HepG2 (cell line): ENCODE results near the gene SPIRE1. TPM values are rescaled to one million over a fixed set of nuclear protein-coding genes. Genes with fewer than 3 reads are reported as not detected.

Experiments
- ATAC-seq: fragments of 200-7000 bp; cut with Tn5 transposase; 3 replicates; pipeline ENCODE4 v1.9.1; 2020; ENCODE audit warnings: mild to moderate bottlenecking, moderate library complexity
- BruUV-seq: library from RNA; stranded (reverse); fragments of 400-500 nt; replicated peaks from 2 replicates; lab custom pipeline; 2021; lab: Mats Ljungman, UMichigan
- CTCF ChIA-PET: fragments of 300-600 bp; formaldehyde crosslinking; extraction: SDS; loops from one replicate; lab custom pipeline; 2021; ENCODE audit warnings: low total read pairs, inconsistent platforms, low intra/inter-chr PET ratio; lab: Yijun Ruan, JAX
- POLR2A ChIA-PET: fragments of 350-600 bp; sonication (Branson Sonifier 250); formaldehyde crosslinking; loops from one replicate; lab custom pipeline; 2020; ENCODE audit warnings: antibody characterized with exemption, inconsistent platforms; lab: Yijun Ruan, JAX
- DNase-seq: peaks from one replicate; pipeline ENCODE4 v3.0.0-alpha.2; 2015; ENCODE audit warnings: low spot score
- FAIRE-seq: peaks from 3 replicates; lab custom pipeline; 2011; peaks lifted over from hg19 to GRCh38; lab: Jason Lieb, UNC
- H2AFZ ChIP-seq: one replicate; pipeline ENCODE4 v1.6.1; 2011; ENCODE audit warnings: low read length, inconsistent platforms
- H3K27ac ChIP-seq: fragments of 300-600 bp; 3 replicates; pipeline ENCODE4 v1.8.0; 2011; ENCODE audit warnings: mixed run types, mild to moderate bottlenecking, mixed read lengths, low read length, inconsistent platforms; ENCODE audit not compliant: insufficient read depth; ENCODE audit errors: extremely low read length
- H3K27me3 ChIP-seq, 2 experiments: fragments of 200-600 bp in 1 of 2; 2 replicates in 1 of 2; 3 replicates in 1 of 2; pipeline versions ENCODE4 v1.6.0 to v1.8.0; 2011; ENCODE audit warnings: low read length in 2 of 2, mild to moderate bottlenecking in 2 of 2, moderate library complexity in 2 of 2, inconsistent platforms in 1 of 2; ENCODE audit not compliant: insufficient read depth in 2 of 2, control insufficient read depth in 1 of 2
- H3K36me3 ChIP-seq, 2 experiments: fragments of 200-600 bp in 1 of 2; replicated peaks in 1 of 2; 2 replicates in 1 of 2; 3 replicates in 1 of 2; pipeline versions ENCODE4 v1.5.1 to v1.8.0; 2011; ENCODE audit warnings: low read length in 2 of 2, inconsistent platforms in 1 of 2; ENCODE audit not compliant: insufficient read depth in 2 of 2, control insufficient read depth in 1 of 2
- H3K4me1 ChIP-seq: 2 replicates; pipeline ENCODE4 v1.5.1; 2012; ENCODE audit warnings: low read length, inconsistent platforms; ENCODE audit not compliant: insufficient read depth
- H3K4me2 ChIP-seq: 2 replicates; pipeline ENCODE4 v1.6.0; 2011; ENCODE audit warnings: low read depth, low read length, inconsistent platforms
- H3K4me3 ChIP-seq, 3 experiments: fragments of 200-600 bp in 1 of 3; sonication (generic), shearing (Covaris generic) in 1 of 3; replicated peaks in 1 of 3; 2 replicates each; pipeline ENCODE4 v1.5.1; 2011 to 2016; ENCODE audit warnings: low read length in 3 of 3, inconsistent platforms in 2 of 3, low read depth in 2 of 3, mild to moderate bottlenecking in 2 of 3, control low read depth in 1 of 3, mixed read lengths in 1 of 3; ENCODE audit not compliant: insufficient read depth in 1 of 3
- H3K79me2 ChIP-seq: one replicate; pipeline ENCODE4 v1.6.1; 2011; ENCODE audit warnings: low read length, inconsistent platforms; ENCODE audit not compliant: insufficient read depth
- H3K9ac ChIP-seq: 2 replicates; pipeline ENCODE4 v1.6.0; 2011; ENCODE audit warnings: mild to moderate bottlenecking, low read depth, low read length, inconsistent platforms; ENCODE audit not compliant: insufficient read depth
- H3K9me3 ChIP-seq: 2 replicates; pipeline ENCODE4 v1.5.1; 2012; ENCODE audit warnings: mild to moderate bottlenecking, low read length
- H4K20me1 ChIP-seq: 2 replicates; pipeline ENCODE4 v1.6.0; 2011; ENCODE audit warnings: inconsistent platforms, mild to moderate bottlenecking, low read length, moderate library complexity; ENCODE audit not compliant: insufficient read depth
- BHLHE40 ChIP-seq: IDR thresholded peaks from 2 replicates; pipeline ENCODE4 v1.6.1; 2011; ENCODE audit warnings: low read length, improper control_type of control experiment
- CEBPB ChIP-seq: IDR thresholded peaks from 2 replicates; pipeline ENCODE4 v1.6.1; 2011; ENCODE audit warnings: low read depth, low read length, improper control_type of control experiment, borderline replicate concordance
- CEBPG ChIP-seq: IDR thresholded peaks from 2 replicates; pipeline ENCODE4 v1.6.1; 2016
- NFE2L1 ChIP-seq: sonication (generic); formaldehyde crosslinking; IDR thresholded peaks from 2 replicates; pipeline ENCODE4 v1.4.0; 2020; ENCODE audit warnings: missing genetic modification reagents, mild to moderate bottlenecking, borderline replicate concordance
- NFE2L2 ChIP-seq: fragments of 150-350 bp; IDR thresholded peaks from 2 replicates; pipeline ENCODE4 v1.6.1; 2014; ENCODE audit warnings: low read length
- SOX13 ChIP-seq, 3 experiments: fragments of 450-650 bp in 1 of 3; sonication (generic) in 1 of 3; formaldehyde crosslinking in 1 of 3; IDR thresholded peaks in 2 of 3; conservative IDR thresholded peaks in 1 of 3; 2 replicates each; pipeline versions ENCODE4 v1.5.0 to v1.6.1; 2016 to 2020; ENCODE audit warnings: antibody characterized with exemption in 1 of 3, mild to moderate bottlenecking in 1 of 3, missing compliant biosample characterization in 1 of 3, missing genetic modification reagents in 1 of 3, moderate library complexity in 1 of 3
- TAF15 ChIP-seq: fragments of 200-400 bp; formaldehyde crosslinking; IDR thresholded peaks from one replicate; pipeline ENCODE4 v1.6.1; 2018; ENCODE audit warnings: mild to moderate bottlenecking, low read depth, low read length; ENCODE audit not compliant: poor library complexity, severe bottlenecking
- TBX3 ChIP-seq: fragments of 450-650 bp; IDR thresholded peaks from 2 replicates; pipeline ENCODE4 v1.6.1; 2017; ENCODE audit warnings: antibody characterized with exemption, mild to moderate bottlenecking, inconsistent platforms, borderline replicate concordance
- TFDP1 ChIP-seq: IDR thresholded peaks from 2 replicates; pipeline ENCODE4 v1.6.1; 2016; ENCODE audit warnings: missing compliant biosample characterization, missing genetic modification reagents, borderline replicate concordance
- ZIK1 ChIP-seq: sonication (generic); formaldehyde crosslinking; IDR thresholded peaks from 2 replicates; pipeline ENCODE4 v1.5.0; 2020; ENCODE audit warnings: mild to moderate bottlenecking, low read depth, missing genetic modification reagents, borderline replicate concordance
- ZNF121 ChIP-seq: sonication (generic); formaldehyde crosslinking; IDR thresholded peaks from 2 replicates; pipeline ENCODE4 v1.5.0; 2020; ENCODE audit warnings: mild to moderate bottlenecking, missing genetic modification reagents
- ZNF619 ChIP-seq: sonication (generic); formaldehyde crosslinking; IDR thresholded peaks from 2 replicates; pipeline ENCODE4 v1.4.0; 2020; ENCODE audit warnings: mild to moderate bottlenecking, missing genetic modification reagents
- ZNF766 ChIP-seq: sonication (generic); formaldehyde crosslinking; IDR thresholded peaks from 2 replicates; pipeline ENCODE4 v1.5.0; 2020; ENCODE audit warnings: missing genetic modification reagents, borderline replicate concordance
- ZNF841 ChIP-seq: sonication (generic); formaldehyde crosslinking; IDR thresholded peaks from 2 replicates; pipeline ENCODE4 v1.8.1; 2023; ENCODE audit warnings: missing genetic modification reagents, borderline replicate concordance
- ZNF879 ChIP-seq: sonication (generic); formaldehyde crosslinking; IDR thresholded peaks from 2 replicates; pipeline ENCODE4 v1.8.1; 2023; ENCODE audit warnings: missing genetic modification reagents
- WGBS: methylation state at CpG from one replicate; pipeline ENCODE4 v1.1.6; 2017; ENCODE audit warnings: low lambda C conversion rate; 5-methylcytosine and 5-hydroxymethylcytosine counted together
- in situ Hi-C: cut with HindIII; loops from 2 replicates; pipeline ENCODE4 v1.10.0; 2017; ENCODE audit warnings: low pct_unique_long_range_greater_than_20kb; ENCODE audit not compliant: extremely low pct_ligation_motif_present
- intact Hi-C: fragments of 100-400 bp; cut with micrococcal nuclease; formaldehyde crosslinking; loops from one replicate; pipeline ENCODE4 v1.10.0; 2022; ENCODE audit not compliant: unreplicated experiment
- polyA plus RNA-seq, 8 experiments: library from polyadenylated mRNA; depleted of rRNA in 3 of 8; stranded (reverse) in 7 of 8; unstranded in 1 of 8; fragments of >200 nt; fragmentation: Illumina TruSeq in 4 of 8; extraction: Trizol in 4 of 8; gene quantifications; 2 replicates each; pipeline versions ENCODE4 v1.2.1 to v1.2.3, GENCODE V29; 2011 to 2016; ENCODE audit warnings: low read depth in 4 of 8, missing spikeins in 1 of 8, mixed read lengths in 1 of 8; ENCODE audit not compliant: insufficient read depth in 1 of 8
- total RNA-seq, 5 experiments: library from RNA; depleted of rRNA; stranded (reverse); fragments of >200 nt; fragmentation: Illumina TruSeq; extraction: Trizol; gene quantifications; 2 replicates each; pipeline ENCODE4 v1.2.3, GENCODE V29; 2016; ENCODE audit warnings: low read depth in 1 of 5
- TF ChIP-seq, protein P1 (sequence below): sonication (generic); formaldehyde crosslinking; IDR thresholded peaks from 2 replicates; pipeline ENCODE4 v1.5.0; 2020; ENCODE audit warnings: mild to moderate bottlenecking, missing genetic modification reagents

SPIRE1 gene
- total and polyA plus RNA-seq, 2 of the 13 experiments (the other 11 are each of a cell fraction or from before 2014, with no cell fraction given), result 9.9 to 21.3 TPM

GRCh38 chr18:12585218-12585617 is 72.7 kb downstream of the SPIRE1 start:
- BruUV-seq, result no TSS peak
- ChIA-PET CTCF (no interaction called here), POLR2A (no interaction called here)
- no peak overlapping the region for H2AFZ ChIP-seq
- no peaks in the 10 kb centered on the region for H3K27me3 ChIP-seq
- FAIRE-seq (no peak), ATAC-seq (no peak), DNase-seq (no peak)
- H3K9me3 ChIP-seq, result no peaks in the 10 kb centered on the region
- peaks cover 43% of the 10 kb centered on the region for H3K4me1 ChIP-seq
- H4K20me1 ChIP-seq, result no peaks in the 10 kb centered on the region
- H3K9ac ChIP-seq, result no peak overlapping the region
- H3K27ac ChIP-seq, result no peak overlapping the region
- H3K4me2 ChIP-seq, result no peak overlapping the region
- 100% methylated on average over 1 of the region's 1 CpG for WGBS
- intact Hi-C loops (no loop called here), in situ Hi-C loops (no loop called here)
- peak; percentile 92 for TF ChIP-seq CEBPB
- no peak for TF ChIP-seq ZNF841 (CRISPR knock-in tag)
- TF ChIP-seq NFE2L2, result no peak
- no peak for TF ChIP-seq ZNF766
- TF ChIP-seq TAF15, result no peak
- no peak for TF ChIP-seq TBX3
- no peak for TF ChIP-seq ZIK1 (CRISPR knock-in tag)
- TF ChIP-seq CEBPG (CRISPR knock-in tag), result peak; percentile 78
- no peaks in the 10 kb centered on the region for H3K79me2 ChIP-seq
- no peaks in the 10 kb centered on the region for H3K36me3 ChIP-seq
- H3K4me3 ChIP-seq, result no peak overlapping the region

- 90% methylated on average over 9 of the region's 9 CpGs for WGBS
- ATAC-seq (no peak), FAIRE-seq (no peak), DNase-seq (no peak)
- ChIA-PET POLR2A (no interaction called here), CTCF (no interaction called here)
- no TSS peak for BruUV-seq
- Histone ChIP-seq H3K36me3 (no peaks in the 10 kb centered on the region), H3K9ac (no peak overlapping the region), H3K4me3 (no peak overlapping the region), H3K27ac (no peak overlapping the region), H2AFZ (no peak overlapping the region), H3K9me3 (no peaks in the 10 kb centered on the region), H3K4me2 (no peak overlapping the region), H4K20me1 (no peaks in the 10 kb centered on the region), H3K79me2 (no peaks in the 10 kb centered on the region), H3K4me1 (peaks cover 27% of the 10 kb centered on the region), H3K27me3 (no peaks in the 10 kb centered on the region)
- intact Hi-C loops (no loop called here), in situ Hi-C loops (no loop called here)
- TF ChIP-seq TFDP1 (CRISPR knock-in tag) (no peak), ZNF879 (CRISPR knock-in tag) (no peak), NFE2L1 (CRISPR knock-in tag) (no peak), ZNF619 (no peak), SOX13 (IDR thresholded peaks at IDR 0.05) (no peak), SOX13 (CRISPR knock-in tag; conservative IDR thresholded peaks at IDR 0.05 in 1 of 2, IDR thresholded peaks at IDR 0.05 in 1 of 2) (no peak), BHLHE40 (no peak), ZNF121 (CRISPR knock-in tag) (no peak)
- TF ChIP-seq, protein P1, sequence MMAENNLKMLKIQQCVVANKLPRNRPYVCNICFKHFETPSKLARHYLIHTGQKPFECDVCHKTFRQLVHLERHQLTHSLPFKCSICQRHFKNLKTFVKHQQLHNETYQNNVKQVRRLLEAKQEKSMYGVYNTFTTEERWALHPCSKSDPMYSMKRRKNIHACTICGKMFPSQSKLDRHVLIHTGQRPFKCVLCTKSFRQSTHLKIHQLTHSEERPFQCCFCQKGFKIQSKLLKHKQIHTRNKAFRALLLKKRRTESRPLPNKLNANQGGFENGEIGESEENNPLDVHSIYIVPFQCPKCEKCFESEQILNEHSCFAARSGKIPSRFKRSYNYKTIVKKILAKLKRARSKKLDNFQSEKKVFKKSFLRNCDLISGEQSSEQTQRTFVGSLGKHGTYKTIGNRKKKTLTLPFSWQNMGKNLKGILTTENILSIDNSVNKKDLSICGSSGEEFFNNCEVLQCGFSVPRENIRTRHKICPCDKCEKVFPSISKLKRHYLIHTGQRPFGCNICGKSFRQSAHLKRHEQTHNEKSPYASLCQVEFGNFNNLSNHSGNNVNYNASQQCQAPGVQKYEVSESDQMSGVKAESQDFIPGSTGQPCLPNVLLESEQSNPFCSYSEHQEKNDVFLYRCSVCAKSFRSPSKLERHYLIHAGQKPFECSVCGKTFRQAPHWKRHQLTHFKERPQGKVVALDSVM (CRISPR knock-in tag), result no peak
Observed at GRCh38 chr18:12580630-12581342, 77.1 kb downstream of the SPIRE1 start.
